ENCODE measurements around the gene VARS2. TPM values are rescaled to one million over a fixed set of nuclear protein-coding genes. Genes with fewer than 3 reads are reported as not detected.
"Not testable (repeated sequence)": the region's sequence is repeated elsewhere in the genome, so short reads cannot be mapped to it uniquely, and the experiment has no call there.

Gene VARS2
- total RNA-seq, 6 donors from 2014 or later, result 23.0 to 56.6 (median 29.5) TPM

DNA sequence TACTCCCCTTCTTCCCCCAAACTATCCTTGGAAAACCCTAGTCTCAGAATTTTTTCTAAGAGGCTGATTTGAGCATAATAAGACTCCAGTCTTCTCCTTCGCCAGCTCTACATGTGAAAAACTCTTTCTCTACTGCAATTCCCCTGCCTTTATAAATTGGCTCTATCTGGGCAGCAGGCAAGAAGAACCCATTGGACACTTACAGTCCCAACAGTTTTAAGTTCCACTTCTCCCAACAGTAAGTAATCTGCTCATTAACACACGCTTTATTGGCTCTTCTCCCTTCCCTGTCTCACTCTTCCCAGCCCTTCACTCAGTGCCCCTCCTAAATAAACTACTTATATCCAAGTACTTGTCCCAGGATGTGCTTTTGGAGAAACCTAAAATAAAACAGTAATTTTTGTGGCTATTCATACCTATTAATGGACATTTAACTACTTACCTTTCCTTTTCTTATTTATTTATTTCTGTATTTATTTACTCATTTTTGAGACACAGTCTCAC lies 40.8 kb upstream of the VARS2 start:
- DNase-seq, result no peak
- ATAC-seq (ENCODE audit: low FRiP score in 2 of 2), result no peak
- TF ChIP-seq, protein P1, sequence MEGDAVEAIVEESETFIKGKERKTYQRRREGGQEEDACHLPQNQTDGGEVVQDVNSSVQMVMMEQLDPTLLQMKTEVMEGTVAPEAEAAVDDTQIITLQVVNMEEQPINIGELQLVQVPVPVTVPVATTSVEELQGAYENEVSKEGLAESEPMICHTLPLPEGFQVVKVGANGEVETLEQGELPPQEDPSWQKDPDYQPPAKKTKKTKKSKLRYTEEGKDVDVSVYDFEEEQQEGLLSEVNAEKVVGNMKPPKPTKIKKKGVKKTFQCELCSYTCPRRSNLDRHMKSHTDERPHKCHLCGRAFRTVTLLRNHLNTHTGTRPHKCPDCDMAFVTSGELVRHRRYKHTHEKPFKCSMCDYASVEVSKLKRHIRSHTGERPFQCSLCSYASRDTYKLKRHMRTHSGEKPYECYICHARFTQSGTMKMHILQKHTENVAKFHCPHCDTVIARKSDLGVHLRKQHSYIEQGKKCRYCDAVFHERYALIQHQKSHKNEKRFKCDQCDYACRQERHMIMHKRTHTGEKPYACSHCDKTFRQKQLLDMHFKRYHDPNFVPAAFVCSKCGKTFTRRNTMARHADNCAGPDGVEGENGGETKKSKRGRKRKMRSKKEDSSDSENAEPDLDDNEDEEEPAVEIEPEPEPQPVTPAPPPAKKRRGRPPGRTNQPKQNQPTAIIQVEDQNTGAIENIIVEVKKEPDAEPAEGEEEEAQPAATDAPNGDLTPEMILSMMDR (IDR thresholded peaks at IDR 0.05), result no peak
- TF ChIP-seq POLR2AphosphoS5 (IDR thresholded peaks at IDR 0.05) (no peak), EP300 (IDR thresholded peaks at IDR 0.05) (no peak), POLR2A (IDR thresholded peaks at IDR 0.05) (no peak)
- Histone ChIP-seq H3K9me3 (peaks cover 0 to 11% (median 8%) of the 10 kb centered on the region in 4 donors), H3K4me1 (peaks cover 10 to 13% (median 11%) of the 10 kb centered on the region in 4 donors), H3K4me3 (no peak overlapping the region), H3K27me3 (no peaks in the 10 kb centered on the region), H3K27ac (no peak overlapping the region), H3K36me3 (no peaks in the 10 kb centered on the region)
- WGBS, 2 donors, result 89% methylated on average over 2 of the region's 2 CpGs

DNA sequence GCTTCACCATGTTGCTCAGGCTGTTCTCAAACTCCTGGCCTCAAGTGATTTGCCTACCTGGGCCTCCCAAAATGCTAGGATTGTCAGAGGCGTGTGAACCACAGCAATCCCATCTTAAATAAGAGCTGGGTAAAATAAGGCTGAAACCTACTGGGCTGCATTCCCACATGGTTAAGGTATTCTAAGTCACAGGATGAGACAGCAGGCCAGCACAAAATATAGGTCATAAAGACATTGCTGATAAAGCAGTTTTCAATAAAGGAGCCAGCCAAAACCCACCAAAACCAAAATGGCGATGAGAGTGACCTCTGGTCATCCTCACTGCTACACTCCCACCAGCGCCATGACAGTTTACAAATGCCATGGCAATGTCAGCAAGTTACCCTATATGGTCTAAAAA lies 40.2 kb upstream of the VARS2 start:
- ATAC-seq (ENCODE audit: low FRiP score in 2 of 2); H3K27me3 ChIP-seq; H3K27ac ChIP-seq; H3K4me3 ChIP-seq; H3K36me3 ChIP-seq; DNase-seq: not testable (repeated sequence)
- Histone ChIP-seq H3K4me1 (peaks cover 10 to 13% (median 11%) of the 10 kb centered on the region in 4 donors), H3K9me3 (peaks cover 0 to 11% (median 8%) of the 10 kb centered on the region in 4 donors)
- WGBS, 2 donors, result 96% methylated on average over 3 of the region's 3 CpGs

DNA sequence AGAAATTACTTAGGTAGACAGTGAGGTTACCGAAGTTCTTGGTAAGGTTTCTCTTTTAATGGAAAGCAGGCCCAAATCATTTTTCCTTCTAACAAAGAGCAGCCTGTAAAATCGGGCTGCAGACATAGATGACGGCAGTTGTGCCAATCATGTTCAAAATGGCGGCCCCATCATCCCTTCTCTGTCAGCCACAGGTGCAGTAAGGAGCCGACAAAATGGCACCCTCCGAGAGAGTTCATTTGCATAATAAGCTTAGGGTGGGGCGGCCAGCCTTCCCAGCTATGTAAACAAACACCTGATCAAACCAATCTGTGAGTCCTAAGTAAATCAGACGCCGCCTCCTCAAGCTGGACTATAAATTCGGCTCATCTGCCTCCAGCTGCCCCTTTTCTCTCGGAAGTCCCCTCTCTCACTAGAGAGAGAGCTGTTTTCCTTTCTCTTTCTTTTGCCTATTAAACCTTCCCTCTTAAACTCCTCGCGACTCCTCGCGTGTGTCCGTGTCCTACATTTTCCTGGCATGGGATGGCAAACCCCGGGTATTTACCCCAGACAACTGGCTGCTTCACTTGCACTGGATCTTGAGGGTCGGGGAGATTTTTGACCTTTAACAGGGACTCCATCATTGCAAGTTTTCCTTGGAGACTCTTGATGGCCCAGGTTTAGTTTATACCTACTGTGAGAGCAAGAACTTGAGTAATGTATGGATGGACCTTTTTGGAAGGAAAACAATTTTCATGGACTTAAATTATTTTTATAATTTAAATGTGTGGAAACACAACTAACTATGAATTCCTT lies 38.6 kb upstream of the VARS2 start:
- Histone ChIP-seq H3K4me3 (no peak overlapping the region), H3K36me3 (no peaks in the 10 kb centered on the region), H3K27ac (no peak overlapping the region), H3K27me3 (no peaks in the 10 kb centered on the region), H3K4me1 (peaks cover 10 to 13% (median 11%) of the 10 kb centered on the region in 4 donors), H3K9me3 (no peaks in the 10 kb centered on the region)
- 85 to 92% methylated on average over 18 of the region's 18 CpGs for WGBS, 2 donors
- no peak for ATAC-seq (ENCODE audit: low FRiP score in 2 of 2)
- no peak for DNase-seq
- no peak for TF ChIP-seq POLR2AphosphoS5 (IDR thresholded peaks at IDR 0.05)
- no peak for TF ChIP-seq EP300 (IDR thresholded peaks at IDR 0.05)
- no peak for TF ChIP-seq POLR2A (IDR thresholded peaks at IDR 0.05)
- TF ChIP-seq, protein P1 (IDR thresholded peaks at IDR 0.05), result no peak

DNA sequence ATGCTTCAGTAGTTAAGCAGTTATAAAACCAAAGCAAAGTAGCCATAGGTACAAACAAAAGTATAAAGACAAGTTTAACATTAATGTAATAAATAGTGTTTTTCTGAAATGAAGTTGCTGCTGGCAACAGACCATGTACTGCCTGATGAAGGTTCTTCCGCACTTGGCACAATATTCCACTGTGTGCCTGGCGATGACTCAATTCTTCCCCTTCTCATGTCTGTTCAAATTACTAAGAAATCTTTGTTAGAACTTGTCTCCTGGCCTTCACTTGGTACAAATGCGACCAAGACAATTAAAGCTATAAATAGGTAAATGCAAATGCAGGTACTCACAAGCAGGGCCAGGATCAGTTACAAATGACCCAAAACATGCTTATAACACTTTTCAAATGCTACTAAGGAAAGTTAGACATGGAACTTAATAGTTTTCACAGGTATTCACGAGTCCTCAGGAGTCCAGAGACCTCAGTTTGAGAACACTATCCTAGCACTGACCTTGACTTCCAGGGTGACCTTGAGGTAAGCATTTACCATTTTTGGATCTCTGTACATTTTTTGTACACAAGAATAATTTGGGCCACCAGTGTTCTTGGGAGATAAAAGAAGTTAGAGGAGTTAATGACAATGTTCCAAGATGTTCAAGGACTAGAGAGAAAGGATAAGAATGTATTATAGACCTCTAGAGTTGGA lies 37.9 kb upstream of the VARS2 start:
- ATAC-seq (ENCODE audit: low FRiP score in 2 of 2), result no peak
- WGBS, 2 donors, result 73 to 78% methylated on average over 4 of the region's 4 CpGs

More for the DNA sequence above, 37.9 kb upstream of the VARS2 start:
- TF ChIP-seq POLR2AphosphoS5 (IDR thresholded peaks at IDR 0.05) (no peak), EP300 (IDR thresholded peaks at IDR 0.05) (no peak), POLR2A (IDR thresholded peaks at IDR 0.05) (no peak)
- TF ChIP-seq, protein P1 (IDR thresholded peaks at IDR 0.05), result no peak
- no peaks in the 10 kb centered on the region for H3K9me3 ChIP-seq
- no peaks in the 10 kb centered on the region for H3K27me3 ChIP-seq
- no peak overlapping the region for H3K4me3 ChIP-seq
- no peaks in the 10 kb centered on the region for H3K36me3 ChIP-seq
- DNase-seq, result no peak
- no peak overlapping the region for H3K27ac ChIP-seq
- peaks cover 10 to 13% (median 11%) of the 10 kb centered on the region in 4 donors for H3K4me1 ChIP-seq
